B cell (primary cell): Measurements from ENCODE around the gene PRICKLE2.

ENCODE experiments used
- EZH2 ChIP-seq: IDR thresholded peaks from 2 replicates; pipeline ENCODE4 v1.6.1; 2012; ENCODE audit warnings: borderline replicate concordance, low read depth, mild to moderate bottlenecking, moderate library complexity, low read length; ENCODE audit not compliant: insufficient read depth, poor library complexity, severe bottlenecking
- TF ChIP-seq, protein P1 (sequence below): fragments of 200-600 bp; IDR thresholded peaks from one replicate; pipeline ENCODE4 v1.8.0; 2022; ENCODE audit warnings: antibody characterized with exemption, mild to moderate bottlenecking

GRCh38 chr3:64213962-64214379 is 11.3 kb downstream of the PRICKLE2 start:
- no peak for TF ChIP-seq EZH2
- TF ChIP-seq, protein P1, sequence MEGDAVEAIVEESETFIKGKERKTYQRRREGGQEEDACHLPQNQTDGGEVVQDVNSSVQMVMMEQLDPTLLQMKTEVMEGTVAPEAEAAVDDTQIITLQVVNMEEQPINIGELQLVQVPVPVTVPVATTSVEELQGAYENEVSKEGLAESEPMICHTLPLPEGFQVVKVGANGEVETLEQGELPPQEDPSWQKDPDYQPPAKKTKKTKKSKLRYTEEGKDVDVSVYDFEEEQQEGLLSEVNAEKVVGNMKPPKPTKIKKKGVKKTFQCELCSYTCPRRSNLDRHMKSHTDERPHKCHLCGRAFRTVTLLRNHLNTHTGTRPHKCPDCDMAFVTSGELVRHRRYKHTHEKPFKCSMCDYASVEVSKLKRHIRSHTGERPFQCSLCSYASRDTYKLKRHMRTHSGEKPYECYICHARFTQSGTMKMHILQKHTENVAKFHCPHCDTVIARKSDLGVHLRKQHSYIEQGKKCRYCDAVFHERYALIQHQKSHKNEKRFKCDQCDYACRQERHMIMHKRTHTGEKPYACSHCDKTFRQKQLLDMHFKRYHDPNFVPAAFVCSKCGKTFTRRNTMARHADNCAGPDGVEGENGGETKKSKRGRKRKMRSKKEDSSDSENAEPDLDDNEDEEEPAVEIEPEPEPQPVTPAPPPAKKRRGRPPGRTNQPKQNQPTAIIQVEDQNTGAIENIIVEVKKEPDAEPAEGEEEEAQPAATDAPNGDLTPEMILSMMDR: no peak
